Mesodermal cell (in vitro differentiated cells): ENCODE results near the gene SOBP.

Experiments
- H3K27ac ChIP-seq: 2 replicates; pipeline ENCODE4 v1.7.0; 2013; ENCODE audit warnings: mild to moderate bottlenecking, low read depth, low read length, moderate library complexity; ENCODE audit not compliant: severe bottlenecking
- H3K36me3 ChIP-seq: 2 replicates; pipeline ENCODE4 v1.7.1; 2013; ENCODE audit warnings: mild to moderate bottlenecking, low read length, moderate library complexity; ENCODE audit not compliant: control insufficient read depth, insufficient read depth
- H3K4me1 ChIP-seq: one replicate; pipeline ENCODE4 v1.7.1; 2013; ENCODE audit warnings: mild to moderate bottlenecking, low read length; ENCODE audit not compliant: insufficient read depth, control insufficient read depth, poor library complexity, severe bottlenecking
- H3K4me3 ChIP-seq: 2 replicates; pipeline ENCODE4 v1.7.0; 2013; ENCODE audit warnings: low read length, control low read depth, mild to moderate bottlenecking; ENCODE audit not compliant: insufficient read depth, poor library complexity, severe bottlenecking; ENCODE audit errors: extremely low read depth
- H3K9me3 ChIP-seq: 2 replicates; pipeline ENCODE4 v1.7.1; 2013; ENCODE audit warnings: mild to moderate bottlenecking, low read length, moderate library complexity; ENCODE audit not compliant: control insufficient read depth
- WGBS, 2 experiments: methylation state at CpG; one replicate each; pipeline ENCODE4 v1.1.5; 2013; ENCODE audit warnings: missing lambda C conversion rate in 2 of 2; ENCODE audit not compliant: insufficient coverage in 2 of 2; 5-methylcytosine and 5-hydroxymethylcytosine counted together

SOBP gene

DNA sequence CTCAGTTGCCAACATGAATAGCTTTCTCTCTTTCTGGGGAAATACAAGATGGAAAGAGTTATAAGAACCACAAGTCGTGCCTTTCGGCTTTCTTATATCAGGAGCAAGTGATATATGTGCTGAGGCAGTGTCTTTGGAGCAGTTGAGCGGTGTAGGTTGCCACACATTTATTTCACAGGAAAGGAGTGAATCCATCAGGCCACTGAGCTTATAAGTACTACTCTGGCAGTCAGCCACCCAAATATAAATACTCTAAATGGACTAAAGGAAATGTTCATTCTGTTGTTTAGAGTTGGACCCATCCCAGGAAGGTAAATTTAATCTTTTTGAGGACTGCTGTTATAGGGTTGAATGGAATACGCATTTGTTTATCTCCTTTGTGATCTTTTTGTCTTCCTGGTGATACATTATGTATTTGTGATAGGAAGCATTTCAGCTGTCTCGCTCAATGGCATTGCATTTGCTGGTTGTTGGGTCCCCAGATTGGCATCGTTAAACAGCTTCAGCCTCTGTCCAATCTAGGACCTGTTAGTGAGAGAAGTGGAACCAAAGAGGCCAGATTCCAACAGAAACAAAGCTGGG is 139.7 kb downstream of the SOBP start:
- H3K4me3 ChIP-seq = no peak overlapping the region
- H3K36me3 ChIP-seq = no peaks in the 10 kb centered on the region
- WGBS, 2 experiments = 89 to 100% methylated on average over 4 to 5 of the region's 6 CpGs
- H3K27ac ChIP-seq = no peak overlapping the region
- H3K9me3 ChIP-seq = no peaks in the 10 kb centered on the region
- no peaks in the 10 kb centered on the region for H3K4me1 ChIP-seq

DNA sequence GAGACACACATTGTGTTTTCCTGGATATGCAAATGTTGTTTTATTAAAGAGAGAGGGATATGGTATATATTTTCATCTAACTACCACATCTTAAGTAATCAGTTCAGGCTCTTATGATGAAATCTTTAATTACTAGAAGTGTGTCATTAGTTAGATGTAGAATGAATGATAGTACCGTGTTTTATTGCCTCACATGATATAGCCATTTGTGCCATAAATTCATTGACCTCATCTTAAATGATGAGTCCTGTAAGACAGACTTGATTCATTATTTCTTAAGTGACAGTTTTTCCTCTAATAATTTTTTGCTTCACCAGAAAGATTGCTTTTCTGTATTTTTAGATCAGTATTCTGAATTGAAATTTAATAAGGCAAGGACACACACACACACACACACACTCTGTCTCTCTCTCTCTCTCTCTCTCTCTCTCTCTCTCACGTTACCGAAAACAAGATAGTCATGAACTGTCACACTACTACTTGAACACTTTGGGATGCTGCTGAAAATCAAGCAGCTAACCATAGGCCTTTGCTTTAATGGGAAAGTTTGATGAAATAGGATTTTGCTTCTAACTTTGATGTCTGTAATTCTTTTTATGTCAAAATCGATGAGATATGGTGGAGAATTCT is 140.5 kb downstream of the SOBP start:
- Histone ChIP-seq H3K27ac (no peak overlapping the region), H3K4me3 (no peak overlapping the region), H3K36me3 (no peaks in the 10 kb centered on the region), H3K9me3 (no peaks in the 10 kb centered on the region), H3K4me1 (no peaks in the 10 kb centered on the region)
- no CpG with 5 or more reads among the region's 4 CpGs for WGBS, 2 experiments

DNA sequence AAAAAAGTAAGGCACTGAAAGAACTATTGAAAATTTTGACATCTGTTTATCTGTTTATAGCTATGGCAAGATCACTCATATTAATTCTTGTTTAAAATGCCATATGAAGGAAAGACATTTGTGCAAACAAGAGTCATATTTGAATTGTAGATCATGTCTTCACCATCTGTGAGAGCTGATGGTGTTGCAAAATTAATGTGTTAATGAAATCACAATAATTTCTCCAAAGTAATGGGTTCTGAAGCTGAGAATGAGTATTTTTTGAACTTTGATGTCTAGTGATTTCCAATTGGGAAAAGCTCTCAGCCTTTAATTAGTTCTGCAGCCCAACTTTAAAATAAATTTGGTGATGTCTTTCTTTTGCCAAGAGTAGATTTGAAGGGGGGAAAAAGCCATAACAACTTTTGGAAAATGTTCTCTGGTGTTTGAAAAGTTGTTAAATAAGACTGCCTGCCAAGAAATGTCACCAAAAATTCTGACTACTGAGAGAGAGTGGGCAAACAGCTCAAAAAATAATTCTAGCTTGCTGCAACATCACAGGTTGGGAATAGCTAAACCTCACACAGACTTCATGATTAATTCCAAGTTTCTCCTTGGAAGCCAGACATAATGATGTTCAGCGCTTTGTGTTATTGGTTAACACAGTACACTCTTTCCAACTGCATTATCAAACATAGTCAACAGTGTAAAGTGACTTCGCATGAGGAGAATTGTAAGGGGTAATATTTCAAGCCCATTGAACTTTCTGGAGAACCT is 142.6 kb downstream of the SOBP start:
- H3K9me3 ChIP-seq = no peaks in the 10 kb centered on the region
- WGBS, 2 experiments = 100% methylated on average over 1 of the region's 2 CpGs; no CpG with 5 or more reads in 1 of the 2 experiments
- H3K4me1 ChIP-seq = no peaks in the 10 kb centered on the region
- H3K4me3 ChIP-seq = no peak overlapping the region
- H3K27ac ChIP-seq = no peak overlapping the region
- H3K36me3 ChIP-seq = no peaks in the 10 kb centered on the region

- no peaks in the 10 kb centered on the region for H3K4me1 ChIP-seq
These were observed 143.9 kb downstream of the SOBP start for GRCh38 chr6:107633680-107634323.

GRCh38 chr6:107634324-107635056 is 144.6 kb downstream of the SOBP start:
- Histone ChIP-seq H3K27ac (no peak overlapping the region), H3K4me1 (no peaks in the 10 kb centered on the region), H3K36me3 (no peaks in the 10 kb centered on the region), H3K4me3 (peak overlapping the region; percentile 18), H3K9me3 (no peaks in the 10 kb centered on the region)
- WGBS, 2 experiments = 20 to 22% methylated on average over 69 to 88 of the region's 101 CpGs

More at GRCh38 chr6:107633680-107634323, 143.9 kb downstream of the SOBP start:
- WGBS, 2 experiments = 94 to 95% methylated on average over 25 to 29 of the region's 39 CpGs
- Histone ChIP-seq H3K27ac (no peak overlapping the region), H3K9me3 (no peaks in the 10 kb centered on the region), H3K36me3 (no peaks in the 10 kb centered on the region), H3K4me3 (no peak overlapping the region)

DNA sequence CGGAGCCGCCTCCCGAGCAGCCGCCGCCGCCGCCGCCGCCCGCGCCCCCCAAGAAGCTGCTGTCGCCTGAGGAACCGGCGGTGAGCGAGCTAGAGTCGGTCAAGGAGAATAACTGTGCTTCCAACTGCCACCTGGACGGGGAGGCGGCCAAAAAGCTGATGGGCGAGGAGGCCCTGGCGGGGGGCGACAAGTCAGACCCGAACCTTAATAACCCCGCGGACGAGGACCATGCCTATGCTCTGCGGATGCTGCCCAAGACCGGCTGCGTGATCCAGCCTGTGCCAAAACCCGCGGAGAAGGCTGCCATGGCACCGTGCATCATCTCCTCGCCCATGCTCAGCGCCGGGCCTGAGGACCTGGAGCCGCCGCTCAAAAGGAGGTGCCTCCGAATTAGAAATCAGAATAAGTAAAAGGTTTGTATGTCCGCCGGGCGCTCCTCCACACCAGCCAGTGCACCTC is 145.2 kb downstream of the SOBP start:
- 40 to 49% methylated on average over 31 of the region's 40 CpGs for WGBS, 2 experiments
- Histone ChIP-seq H3K9me3 (no peaks in the 10 kb centered on the region), H3K4me1 (no peaks in the 10 kb centered on the region), H3K27ac (no peak overlapping the region), H3K36me3 (no peaks in the 10 kb centered on the region), H3K4me3 (no peak overlapping the region)

- 84 to 95% methylated on average over 5 to 8 of the region's 10 CpGs for WGBS, 2 experiments
- Histone ChIP-seq H3K9me3 (no peaks in the 10 kb centered on the region), H3K4me3 (no peak overlapping the region), H3K36me3 (no peaks in the 10 kb centered on the region), H3K27ac (no peak overlapping the region), H3K4me1 (no peaks in the 10 kb centered on the region)
These were observed 146.6 kb downstream of the SOBP start for GRCh38 chr6:107636486-107636885.

DNA sequence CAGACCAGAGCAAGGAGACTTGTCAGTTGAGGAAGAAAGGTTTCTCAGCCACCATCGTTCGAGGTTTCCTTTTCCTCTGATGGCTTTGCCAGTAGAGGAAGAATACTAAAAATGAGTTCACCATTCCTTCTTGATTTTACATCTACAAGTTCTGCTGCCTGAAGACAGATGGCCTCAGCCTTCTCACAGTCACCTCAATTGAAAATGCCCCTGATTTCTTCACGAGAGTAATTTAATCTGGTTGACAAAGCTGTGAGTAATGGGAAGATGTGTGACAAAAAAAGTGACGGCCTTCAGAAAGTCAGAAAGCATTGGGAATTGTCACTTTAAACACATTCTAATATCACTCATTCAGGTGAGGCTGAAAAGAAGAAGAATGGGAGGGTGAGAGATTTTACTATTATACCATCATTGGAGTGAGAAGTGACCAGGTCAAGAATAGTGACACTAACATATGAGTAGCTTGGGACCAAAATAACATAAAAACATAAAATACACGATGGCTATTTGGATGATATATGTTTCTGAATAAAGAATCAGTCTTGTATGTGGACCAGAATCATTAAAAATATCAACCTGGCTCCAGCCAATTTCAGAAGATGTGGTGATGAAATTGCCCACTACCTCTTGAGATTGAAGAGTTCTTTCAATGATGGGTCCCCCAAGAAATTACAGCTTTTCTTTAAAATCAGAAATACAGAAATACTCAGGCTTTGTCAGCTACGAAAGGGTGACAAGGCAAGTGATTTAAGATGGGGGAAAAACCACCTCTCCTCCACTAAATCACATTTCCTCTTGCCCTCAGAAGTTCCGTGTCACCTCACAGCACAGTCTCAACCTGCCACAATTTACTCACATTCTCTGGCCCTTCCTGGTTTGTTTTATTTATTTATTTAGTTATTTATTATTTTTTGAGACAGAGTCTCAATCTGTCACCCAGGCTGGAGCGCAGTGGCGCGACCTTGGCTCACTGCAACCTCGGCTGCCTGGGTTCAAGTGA is 147.7 kb downstream of the SOBP start:
- WGBS, 2 experiments = 90 to 95% methylated on average over 2 to 4 of the region's 11 CpGs
- Histone ChIP-seq H3K4me3 (no peak overlapping the region), H3K9me3 (no peaks in the 10 kb centered on the region), H3K36me3 (no peaks in the 10 kb centered on the region), H3K27ac (no peak overlapping the region), H3K4me1 (no peaks in the 10 kb centered on the region)

GRCh38 chr6:107638493-107638892 is 148.6 kb downstream of the SOBP start:
- Histone ChIP-seq H3K36me3 (no peaks in the 10 kb centered on the region), H3K27ac (no peak overlapping the region), H3K4me3 (no peak overlapping the region), H3K4me1 (no peaks in the 10 kb centered on the region), H3K9me3 (no peaks in the 10 kb centered on the region)
- 82% methylated on average over 3 of the region's 4 CpGs; no CpG with 5 or more reads in 1 of the 2 experiments for WGBS, 2 experiments
